GM23338 (cell line): ENCODE results near the gene CCDC57. TPM values are rescaled to one million over a fixed set of nuclear protein-coding genes. Genes with fewer than 3 reads are reported as not detected.

Experiments
- ATAC-seq: fragments of 200-7000 bp; cut with Tn5 transposase; 3 replicates; pipeline ENCODE4 v1.9.1; 2020
- DNase-seq: peaks from one replicate; pipeline ENCODE4 v3.0.0-alpha.2; 2015; ENCODE audit warnings: low spot score
- H2AFZ ChIP-seq: fragments of 200-600 bp; sonication (generic); 2 replicates; pipeline ENCODE4 v1.8.0; 2016; ENCODE audit warnings: antibody characterized with exemption, mild to moderate bottlenecking, moderate library complexity
- H3F3A ChIP-seq: fragments of 200-600 bp; sonication (generic); replicated peaks from 2 replicates; pipeline ENCODE4 v1.8.0; 2017; ENCODE audit warnings: antibody characterized with exemption, mixed run types, low read depth
- H3K27ac ChIP-seq: fragments of 200-600 bp; sonication (generic); 2 replicates; pipeline ENCODE4 v1.6.1; 2016; ENCODE audit warnings: low read depth
- H3K27me3 ChIP-seq: fragments of 200-600 bp; sonication (generic); 2 replicates; pipeline ENCODE4 v1.8.0; 2016; ENCODE audit warnings: mild to moderate bottlenecking, mixed run types, moderate library complexity; ENCODE audit not compliant: insufficient read depth
- H3K36me3 ChIP-seq: fragments of 200-600 bp; sonication (generic); 2 replicates; pipeline ENCODE4 v1.8.0; 2016; ENCODE audit warnings: mild to moderate bottlenecking; ENCODE audit not compliant: insufficient read depth
- H3K4me1 ChIP-seq: fragments of 200-600 bp; sonication (generic); 2 replicates; pipeline ENCODE4 v1.8.0; 2016; ENCODE audit warnings: mild to moderate bottlenecking, moderate library complexity; ENCODE audit not compliant: insufficient read depth
- H3K4me2 ChIP-seq: fragments of 200-600 bp; sonication (generic); 2 replicates; pipeline ENCODE4 v1.7.1; 2017; ENCODE audit warnings: mixed run types
- H3K4me3 ChIP-seq: fragments of 200-600 bp; sonication (generic); 2 replicates; pipeline ENCODE4 v1.6.1; 2016; ENCODE audit warnings: mixed run types
- H3K79me2 ChIP-seq: fragments of 200-600 bp; sonication (generic); replicated peaks from 2 replicates; pipeline ENCODE4 v1.8.0; 2017; ENCODE audit warnings: mild to moderate bottlenecking; ENCODE audit not compliant: insufficient read depth
- H3K9me2 ChIP-seq: fragments of 200-600 bp; sonication (generic); 2 replicates; pipeline ENCODE4 v1.8.0; 2017; ENCODE audit not compliant: insufficient read depth
- H4K20me1 ChIP-seq: fragments of 200-600 bp; sonication (generic); replicated peaks from 2 replicates; pipeline ENCODE4 v1.8.0; 2017; ENCODE audit warnings: mild to moderate bottlenecking; ENCODE audit not compliant: insufficient read depth
- H3K27ac Mint-ChIP-seq: 2 replicates; pipeline ENCODE4 v1.8.0; 2020; ENCODE audit warnings: inconsistent platforms, mild to moderate bottlenecking, moderate library complexity, mixed read lengths
- H3K27me3 Mint-ChIP-seq: 3 replicates; pipeline ENCODE4 v1.8.0; 2022; ENCODE audit warnings: low read depth, mild to moderate bottlenecking, moderate library complexity, mixed read lengths, inconsistent platforms; ENCODE audit not compliant: insufficient read depth, poor library complexity
- H3K36me3 Mint-ChIP-seq: 3 replicates; pipeline ENCODE4 v1.8.0; 2021; ENCODE audit warnings: low read depth, mild to moderate bottlenecking, inconsistent platforms, moderate library complexity, mixed read lengths
- H3K4me1 Mint-ChIP-seq: 3 replicates; pipeline ENCODE4 v1.8.0; 2020; ENCODE audit warnings: mild to moderate bottlenecking, inconsistent platforms, mixed read lengths
- H3K4me3 Mint-ChIP-seq: 3 replicates; pipeline ENCODE4 v1.8.0; 2021; ENCODE audit warnings: moderate library complexity, mild to moderate bottlenecking, inconsistent platforms, mixed read lengths
- H3K9me3 Mint-ChIP-seq: 3 replicates; pipeline ENCODE4 v1.8.0; 2020; ENCODE audit warnings: moderate library complexity, mild to moderate bottlenecking, inconsistent platforms, mixed read lengths
- CREB1 ChIP-seq: fragments of 250-450 bp; sonication (Bioruptor Pico); IDR thresholded peaks from 2 replicates; pipeline ENCODE4 v1.5.0; 2020; ENCODE audit warnings: low read depth, mild to moderate bottlenecking, moderate library complexity
- EZH2 ChIP-seq: fragments of 200-600 bp; sonication (generic); IDR thresholded peaks from one replicate; pipeline ENCODE4 v1.8.0; 2017; ENCODE audit warnings: antibody characterized with exemption, mild to moderate bottlenecking, low read depth; ENCODE audit not compliant: unreplicated experiment
- JUNB ChIP-seq: IDR thresholded peaks from one replicate; pipeline ENCODE4 v1.6.1; 2016; ENCODE audit warnings: antibody characterized with exemption; ENCODE audit not compliant: unreplicated experiment
- POLR2AphosphoS5 ChIP-seq: IDR thresholded peaks from 2 replicates; pipeline ENCODE4 v1.6.1; 2016; ENCODE audit warnings: antibody characterized with exemption, low read depth
- ZNF331 ChIP-seq: fragments of 250-450 bp; sonication (Bioruptor Pico); IDR thresholded peaks from 2 replicates; pipeline ENCODE4 v1.5.0; 2020; ENCODE audit warnings: low read depth, mild to moderate bottlenecking, moderate library complexity
- polyA plus RNA-seq: library from polyadenylated mRNA; unstranded; fragments of >200 nt; fragmentation: Nextera tagmentation; extraction: Ambion mirVana; gene quantifications from 2 replicates; pipeline ENCODE4 v1.2.1, GENCODE V29; 2016
- total RNA-seq: library from RNA; depleted of rRNA; stranded (reverse); fragments of >200 nt; shearing (Covaris generic); gene quantifications from 2 replicates; pipeline ENCODE4 v1.2.3, GENCODE V29; 2014
- TF ChIP-seq, protein P1 (sequence below): fragments of 250-450 bp; sonication (Bioruptor Pico); IDR thresholded peaks from 2 replicates; pipeline ENCODE4 v1.5.0; 2020; ENCODE audit warnings: mild to moderate bottlenecking, moderate library complexity
- TF ChIP-seq, protein P2 (sequence below): IDR thresholded peaks from 2 replicates; pipeline ENCODE4 v1.6.1; 2016; ENCODE audit warnings: antibody characterized with exemption
- TF ChIP-seq, protein P3 (sequence below): IDR thresholded peaks from one replicate; pipeline ENCODE4 v1.6.1; 2018; ENCODE audit warnings: antibody characterized with exemption; ENCODE audit not compliant: unreplicated experiment
- TF ChIP-seq, protein P4 (sequence below), 2 experiments: fragments of 200-600 bp in 1 of 2; sonication (generic) in 1 of 2; conservative IDR thresholded peaks; 2 replicates each; pipeline versions ENCODE4 v1.5.1 to v1.6.1; 2016 to 2017; ENCODE audit warnings: antibody characterized with exemption in 2 of 2, low read depth in 2 of 2, mild to moderate bottlenecking in 2 of 2, moderate library complexity in 1 of 2

CCDC57 gene
- total and polyA plus RNA-seq, 2 experiments from 2014 or later, result 7.0 to 16.3 TPM

DNA sequence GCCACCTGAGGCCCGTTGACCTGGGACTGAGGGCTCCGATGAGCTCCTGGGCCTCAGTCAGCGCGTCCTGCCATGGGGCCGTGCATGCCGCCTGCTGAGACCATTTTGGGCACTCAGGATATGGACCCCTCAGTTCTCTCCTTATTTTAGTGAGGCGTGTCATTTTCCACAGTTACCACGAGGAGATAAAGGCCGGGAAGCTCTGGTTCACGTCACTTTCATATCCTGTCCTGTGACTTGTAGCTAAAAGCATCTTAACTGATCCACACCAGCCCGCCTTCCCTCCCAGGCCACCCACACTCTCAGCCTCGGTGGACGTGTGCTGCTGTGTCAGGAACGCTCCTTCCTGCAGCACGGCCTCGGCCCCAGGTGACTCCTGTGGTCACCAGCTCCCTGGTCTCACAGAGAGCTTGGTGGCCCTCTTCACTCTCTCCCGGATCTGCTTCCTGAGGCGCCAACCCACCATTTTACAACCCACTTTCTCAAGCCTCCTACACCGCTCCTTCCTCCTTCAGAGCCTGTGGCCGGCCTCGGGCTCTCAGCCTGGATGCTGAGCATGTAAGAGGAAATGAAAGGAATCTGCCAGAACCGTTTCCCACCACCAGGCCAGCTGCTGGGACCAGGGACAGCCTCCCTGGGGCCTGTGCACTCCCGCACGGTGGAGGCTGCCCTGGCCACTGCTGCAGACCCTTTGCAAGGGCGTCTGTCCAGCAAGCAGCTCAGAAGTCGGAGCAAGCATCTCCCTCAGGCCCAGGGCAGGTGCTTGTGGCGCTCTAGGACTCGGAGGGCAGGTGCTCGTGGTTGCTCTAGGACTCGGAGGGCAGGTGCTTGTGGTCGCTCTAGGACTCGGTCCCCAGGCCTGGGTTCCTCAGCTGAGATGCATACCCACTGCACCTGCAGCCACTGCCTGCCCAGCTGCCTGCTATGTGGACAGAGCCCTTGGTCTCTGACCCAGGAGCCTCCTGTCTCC, 90.7 kb downstream of the CCDC57 start (continued):
- TF ChIP-seq, protein P1, sequence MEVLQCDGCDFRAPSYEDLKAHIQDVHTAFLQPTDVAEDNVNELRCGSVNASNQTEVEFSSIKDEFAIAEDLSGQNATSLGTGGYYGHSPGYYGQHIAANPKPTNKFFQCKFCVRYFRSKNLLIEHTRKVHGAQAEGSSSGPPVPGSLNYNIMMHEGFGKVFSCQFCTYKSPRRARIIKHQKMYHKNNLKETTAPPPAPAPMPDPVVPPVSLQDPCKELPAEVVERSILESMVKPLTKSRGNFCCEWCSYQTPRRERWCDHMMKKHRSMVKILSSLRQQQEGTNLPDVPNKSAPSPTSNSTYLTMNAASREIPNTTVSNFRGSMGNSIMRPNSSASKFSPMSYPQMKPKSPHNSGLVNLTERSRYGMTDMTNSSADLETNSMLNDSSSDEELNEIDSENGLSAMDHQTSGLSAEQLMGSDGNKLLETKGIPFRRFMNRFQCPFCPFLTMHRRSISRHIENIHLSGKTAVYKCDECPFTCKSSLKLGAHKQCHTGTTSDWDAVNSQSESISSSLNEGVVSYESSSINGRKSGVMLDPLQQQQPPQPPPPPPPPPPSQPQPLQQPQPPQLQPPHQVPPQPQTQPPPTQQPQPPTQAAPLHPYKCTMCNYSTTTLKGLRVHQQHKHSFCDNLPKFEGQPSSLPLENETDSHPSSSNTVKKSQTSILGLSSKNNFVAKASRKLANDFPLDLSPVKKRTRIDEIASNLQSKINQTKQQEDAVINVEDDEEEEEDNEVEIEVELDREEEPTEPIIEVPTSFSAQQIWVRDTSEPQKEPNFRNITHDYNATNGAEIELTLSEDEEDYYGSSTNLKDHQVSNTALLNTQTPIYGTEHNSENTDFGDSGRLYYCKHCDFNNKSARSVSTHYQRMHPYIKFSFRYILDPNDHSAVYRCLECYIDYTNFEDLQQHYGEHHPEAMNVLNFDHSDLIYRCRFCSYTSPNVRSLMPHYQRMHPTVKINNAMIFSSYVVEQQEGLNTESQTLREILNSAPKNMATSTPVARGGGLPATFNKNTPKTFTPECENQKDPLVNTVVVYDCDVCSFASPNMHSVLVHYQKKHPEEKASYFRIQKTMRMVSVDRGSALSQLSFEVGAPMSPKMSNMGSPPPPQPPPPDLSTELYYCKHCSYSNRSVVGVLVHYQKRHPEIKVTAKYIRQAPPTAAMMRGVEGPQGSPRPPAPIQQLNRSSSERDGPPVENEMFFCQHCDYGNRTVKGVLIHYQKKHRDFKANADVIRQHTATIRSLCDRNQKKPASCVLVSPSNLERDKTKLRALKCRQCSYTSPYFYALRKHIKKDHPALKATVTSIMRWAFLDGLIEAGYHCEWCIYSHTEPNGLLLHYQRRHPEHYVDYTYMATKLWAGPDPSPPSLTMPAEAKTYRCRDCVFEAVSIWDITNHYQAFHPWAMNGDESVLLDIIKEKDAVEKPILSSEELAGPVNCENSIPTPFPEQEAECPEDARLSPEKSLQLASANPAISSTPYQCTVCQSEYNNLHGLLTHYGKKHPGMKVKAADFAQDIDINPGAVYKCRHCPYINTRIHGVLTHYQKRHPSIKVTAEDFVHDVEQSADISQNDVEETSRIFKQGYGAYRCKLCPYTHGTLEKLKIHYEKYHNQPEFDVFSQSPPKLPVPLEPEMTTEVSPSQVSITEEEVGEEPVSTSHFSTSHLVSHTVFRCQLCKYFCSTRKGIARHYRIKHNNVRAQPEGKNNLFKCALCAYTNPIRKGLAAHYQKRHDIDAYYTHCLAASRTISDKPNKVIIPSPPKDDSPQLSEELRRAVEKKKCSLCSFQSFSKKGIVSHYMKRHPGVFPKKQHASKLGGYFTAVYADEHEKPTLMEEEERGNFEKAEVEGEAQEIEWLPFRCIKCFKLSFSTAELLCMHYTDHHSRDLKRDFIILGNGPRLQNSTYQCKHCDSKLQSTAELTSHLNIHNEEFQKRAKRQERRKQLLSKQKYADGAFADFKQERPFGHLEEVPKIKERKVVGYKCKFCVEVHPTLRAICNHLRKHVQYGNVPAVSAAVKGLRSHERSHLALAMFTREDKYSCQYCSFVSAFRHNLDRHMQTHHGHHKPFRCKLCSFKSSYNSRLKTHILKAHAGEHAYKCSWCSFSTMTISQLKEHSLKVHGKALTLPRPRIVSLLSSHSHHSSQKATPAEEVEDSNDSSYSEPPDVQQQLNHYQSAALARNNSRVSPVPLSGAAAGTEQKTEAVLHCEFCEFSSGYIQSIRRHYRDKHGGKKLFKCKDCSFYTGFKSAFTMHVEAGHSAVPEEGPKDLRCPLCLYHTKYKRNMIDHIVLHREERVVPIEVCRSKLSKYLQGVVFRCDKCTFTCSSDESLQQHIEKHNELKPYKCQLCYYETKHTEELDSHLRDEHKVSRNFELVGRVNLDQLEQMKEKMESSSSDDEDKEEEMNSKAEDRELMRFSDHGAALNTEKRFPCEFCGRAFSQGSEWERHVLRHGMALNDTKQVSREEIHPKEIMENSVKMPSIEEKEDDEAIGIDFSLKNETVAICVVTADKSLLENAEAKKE, result no peak
- TF ChIP-seq, protein P2, sequence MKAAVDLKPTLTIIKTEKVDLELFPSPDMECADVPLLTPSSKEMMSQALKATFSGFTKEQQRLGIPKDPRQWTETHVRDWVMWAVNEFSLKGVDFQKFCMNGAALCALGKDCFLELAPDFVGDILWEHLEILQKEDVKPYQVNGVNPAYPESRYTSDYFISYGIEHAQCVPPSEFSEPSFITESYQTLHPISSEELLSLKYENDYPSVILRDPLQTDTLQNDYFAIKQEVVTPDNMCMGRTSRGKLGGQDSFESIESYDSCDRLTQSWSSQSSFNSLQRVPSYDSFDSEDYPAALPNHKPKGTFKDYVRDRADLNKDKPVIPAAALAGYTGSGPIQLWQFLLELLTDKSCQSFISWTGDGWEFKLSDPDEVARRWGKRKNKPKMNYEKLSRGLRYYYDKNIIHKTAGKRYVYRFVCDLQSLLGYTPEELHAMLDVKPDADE, result no peak

DNA sequence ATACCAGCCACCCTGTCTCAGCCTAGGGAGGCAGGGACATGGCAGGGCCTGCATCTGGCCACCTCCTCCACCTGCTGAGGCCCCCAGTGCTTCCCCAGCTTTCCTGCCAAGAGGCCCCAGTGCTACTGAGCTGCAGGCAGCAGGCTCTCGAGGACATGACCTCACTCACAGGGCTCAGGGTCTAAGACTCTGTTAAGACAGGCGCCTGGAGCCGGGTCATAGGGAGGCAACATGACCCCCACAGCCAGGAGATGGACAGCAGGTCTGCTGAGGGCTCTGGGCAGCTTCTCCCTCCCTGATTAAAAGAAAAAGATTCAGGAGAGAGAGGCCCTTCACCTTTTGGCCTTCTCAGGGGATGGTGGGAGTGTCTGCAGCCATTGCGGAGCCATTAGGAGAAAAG, 91.4 kb downstream of the CCDC57 start:
- no peaks in the 10 kb centered on the region for H3K9me3 Mint-ChIP-seq
- H3K27ac Mint-ChIP-seq, result no peak overlapping the region
- Histone ChIP-seq H3K79me2 (no peaks in the 10 kb centered on the region), H3K27me3 (no peaks in the 10 kb centered on the region), H3K9me2 (no peaks in the 10 kb centered on the region), H3K4me2 (no peak overlapping the region), H3K27ac (no peak overlapping the region), H4K20me1 (no peaks in the 10 kb centered on the region; the same call in 1 of the 2 replicates), H3K4me3 (no peak overlapping the region), H3F3A (no peaks in the 10 kb centered on the region), H3K36me3 (no peaks in the 10 kb centered on the region), H3K4me1 (no peaks in the 10 kb centered on the region), H2AFZ (no peak overlapping the region)
- H3K4me3 Mint-ChIP-seq, result no peak overlapping the region
- DNase-seq (no peak), ATAC-seq (no peak)
- peaks cover 1% of the 10 kb centered on the region; the same call in 1 of the 3 replicates for H3K36me3 Mint-ChIP-seq
- peaks cover 21% of the 10 kb centered on the region for H3K4me1 Mint-ChIP-seq
- peaks cover 9% of the 10 kb centered on the region for H3K27me3 Mint-ChIP-seq
- TF ChIP-seq EZH2, result no peak
- TF ChIP-seq ZNF331, result no peak
- TF ChIP-seq, protein P3, sequence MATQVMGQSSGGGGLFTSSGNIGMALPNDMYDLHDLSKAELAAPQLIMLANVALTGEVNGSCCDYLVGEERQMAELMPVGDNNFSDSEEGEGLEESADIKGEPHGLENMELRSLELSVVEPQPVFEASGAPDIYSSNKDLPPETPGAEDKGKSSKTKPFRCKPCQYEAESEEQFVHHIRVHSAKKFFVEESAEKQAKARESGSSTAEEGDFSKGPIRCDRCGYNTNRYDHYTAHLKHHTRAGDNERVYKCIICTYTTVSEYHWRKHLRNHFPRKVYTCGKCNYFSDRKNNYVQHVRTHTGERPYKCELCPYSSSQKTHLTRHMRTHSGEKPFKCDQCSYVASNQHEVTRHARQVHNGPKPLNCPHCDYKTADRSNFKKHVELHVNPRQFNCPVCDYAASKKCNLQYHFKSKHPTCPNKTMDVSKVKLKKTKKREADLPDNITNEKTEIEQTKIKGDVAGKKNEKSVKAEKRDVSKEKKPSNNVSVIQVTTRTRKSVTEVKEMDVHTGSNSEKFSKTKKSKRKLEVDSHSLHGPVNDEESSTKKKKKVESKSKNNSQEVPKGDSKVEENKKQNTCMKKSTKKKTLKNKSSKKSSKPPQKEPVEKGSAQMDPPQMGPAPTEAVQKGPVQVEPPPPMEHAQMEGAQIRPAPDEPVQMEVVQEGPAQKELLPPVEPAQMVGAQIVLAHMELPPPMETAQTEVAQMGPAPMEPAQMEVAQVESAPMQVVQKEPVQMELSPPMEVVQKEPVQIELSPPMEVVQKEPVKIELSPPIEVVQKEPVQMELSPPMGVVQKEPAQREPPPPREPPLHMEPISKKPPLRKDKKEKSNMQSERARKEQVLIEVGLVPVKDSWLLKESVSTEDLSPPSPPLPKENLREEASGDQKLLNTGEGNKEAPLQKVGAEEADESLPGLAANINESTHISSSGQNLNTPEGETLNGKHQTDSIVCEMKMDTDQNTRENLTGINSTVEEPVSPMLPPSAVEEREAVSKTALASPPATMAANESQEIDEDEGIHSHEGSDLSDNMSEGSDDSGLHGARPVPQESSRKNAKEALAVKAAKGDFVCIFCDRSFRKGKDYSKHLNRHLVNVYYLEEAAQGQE, result no peak
- TF ChIP-seq, protein P2, result no peak
- no peak for TF ChIP-seq JUNB
- TF ChIP-seq POLR2AphosphoS5, result no peak
- TF ChIP-seq, protein P4, sequence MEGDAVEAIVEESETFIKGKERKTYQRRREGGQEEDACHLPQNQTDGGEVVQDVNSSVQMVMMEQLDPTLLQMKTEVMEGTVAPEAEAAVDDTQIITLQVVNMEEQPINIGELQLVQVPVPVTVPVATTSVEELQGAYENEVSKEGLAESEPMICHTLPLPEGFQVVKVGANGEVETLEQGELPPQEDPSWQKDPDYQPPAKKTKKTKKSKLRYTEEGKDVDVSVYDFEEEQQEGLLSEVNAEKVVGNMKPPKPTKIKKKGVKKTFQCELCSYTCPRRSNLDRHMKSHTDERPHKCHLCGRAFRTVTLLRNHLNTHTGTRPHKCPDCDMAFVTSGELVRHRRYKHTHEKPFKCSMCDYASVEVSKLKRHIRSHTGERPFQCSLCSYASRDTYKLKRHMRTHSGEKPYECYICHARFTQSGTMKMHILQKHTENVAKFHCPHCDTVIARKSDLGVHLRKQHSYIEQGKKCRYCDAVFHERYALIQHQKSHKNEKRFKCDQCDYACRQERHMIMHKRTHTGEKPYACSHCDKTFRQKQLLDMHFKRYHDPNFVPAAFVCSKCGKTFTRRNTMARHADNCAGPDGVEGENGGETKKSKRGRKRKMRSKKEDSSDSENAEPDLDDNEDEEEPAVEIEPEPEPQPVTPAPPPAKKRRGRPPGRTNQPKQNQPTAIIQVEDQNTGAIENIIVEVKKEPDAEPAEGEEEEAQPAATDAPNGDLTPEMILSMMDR (conservative IDR thresholded peaks at IDR 0.05; ENCODE audit: low read depth in 2 of 2), result no peak
- no peak for TF ChIP-seq CREB1
